Left ventricle myocardium superior (tissue), 1 donor: ENCODE results near the gene CDT1. TPM values are rescaled to one million over a fixed set of nuclear protein-coding genes. Genes with fewer than 3 reads are reported as not detected.
A peak's percentile ranks its signal among the peaks of the same experiment; 100 is the strongest.

Source experiments
- ATAC-seq: fragments of 200-7000 bp; cut with Tn5 transposase; one replicate; pipeline ENCODE4 v1.9.1; 2020; ENCODE audit warnings: mild to moderate bottlenecking, moderate library complexity
- DNase-seq: peaks from one replicate; pipeline ENCODE4 v3.0.0-alpha.2; 2020
- intact Hi-C: fragments of 100-400 bp; cut with micrococcal nuclease; formaldehyde crosslinking; loops from one replicate; pipeline ENCODE4 v1.11.0; 2022
- total RNA-seq: library from RNA; stranded (reverse); fragmentation: NEBNext Ultra II Directional; extraction: Animal tissue kit (Norgen Biotek cat#: 25700); gene quantifications from one replicate; pipeline ENCODE4 v1.2.1, GENCODE V29; 2021
- donor health status: DM: no; HTN: yes; CAD: no; lungs with severe emphysema.

The CDT1 gene
- total RNA-seq, 1 donor from 2014 or later, result 0.97 TPM

- no peak for ATAC-seq
- intact Hi-C loops, result no loop called here
- DNase-seq, result no peak
Measured at GRCh38 chr16:88798772-88799455, 4.7 kb upstream of the CDT1 start.

- ATAC-seq (no peak), DNase-seq (no peak)
- intact Hi-C loops, result no loop called here
Measured at GRCh38 chr16:88799569-88800276, 3.9 kb upstream of the CDT1 start.

DNA sequence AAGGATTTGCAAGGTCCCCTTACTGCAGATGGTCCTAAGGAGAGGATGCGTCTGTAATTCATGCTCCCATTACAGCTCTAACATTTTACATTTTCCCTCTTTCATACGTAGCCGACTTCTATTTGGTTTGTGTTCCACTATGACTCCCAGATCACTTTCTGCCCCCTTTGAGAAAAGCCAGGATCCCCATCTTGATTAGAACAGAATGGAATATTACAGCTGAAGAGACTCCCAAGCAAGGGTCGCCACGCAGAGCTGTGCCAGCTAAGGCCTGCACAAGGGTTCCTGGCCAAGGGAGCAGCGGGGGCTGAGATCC, 3.4 kb upstream of the CDT1 start:
- ATAC-seq (no peak), DNase-seq (no peak)
- intact Hi-C loops, result no loop called here

GRCh38 chr16:88804173-88804551, 573 bp downstream of the CDT1 start:
- DNase-seq (no peak), ATAC-seq (no peak)
- intact Hi-C loops, result no loop called here

DNA sequence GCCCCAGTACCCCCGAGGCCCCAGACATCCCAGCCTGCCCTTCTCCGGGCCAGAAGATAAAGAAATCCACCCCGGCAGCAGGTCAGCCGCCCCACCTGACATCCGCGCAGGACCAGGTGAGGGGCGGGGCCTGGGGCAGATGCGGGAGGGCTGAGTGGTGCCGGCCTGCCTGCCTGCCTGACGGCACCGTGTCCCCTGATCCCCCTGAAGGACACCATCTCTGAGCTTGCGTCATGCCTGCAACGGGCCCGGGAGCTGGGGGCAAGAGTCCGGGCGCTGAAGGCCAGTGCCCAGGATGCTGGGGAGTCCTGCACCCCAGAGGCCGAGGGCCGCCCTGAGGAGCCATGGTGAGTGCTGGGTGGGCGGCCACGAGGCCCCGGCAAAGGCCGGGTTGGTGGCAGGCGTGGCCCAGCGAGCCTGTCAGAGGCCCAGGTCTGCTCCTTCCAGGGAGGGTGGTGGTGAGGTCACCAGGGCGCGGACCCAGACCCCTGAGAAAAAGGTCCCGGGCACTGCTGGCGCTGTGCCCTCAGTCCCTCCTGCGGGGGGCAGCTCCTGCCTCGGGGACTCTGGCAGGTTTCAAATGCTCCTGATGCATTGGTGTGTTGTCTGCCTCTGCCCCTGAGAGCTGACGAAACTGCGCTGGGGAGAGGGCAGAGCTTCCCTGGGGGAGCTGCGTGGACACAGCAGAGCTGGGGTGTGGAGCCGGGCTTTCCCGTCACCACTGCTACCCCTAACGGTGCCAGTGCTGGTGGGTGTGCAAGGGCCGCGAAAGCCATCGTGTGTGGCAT, 1.2 kb downstream of the CDT1 start:
- intact Hi-C loops, result no loop called here
- no peak for DNase-seq
- ATAC-seq, result no peak

GRCh38 chr16:88805340-88805715, 1.7 kb downstream of the CDT1 start:
- DNase-seq, result no peak
- intact Hi-C loops, result no loop called here
- no peak for ATAC-seq

DNA sequence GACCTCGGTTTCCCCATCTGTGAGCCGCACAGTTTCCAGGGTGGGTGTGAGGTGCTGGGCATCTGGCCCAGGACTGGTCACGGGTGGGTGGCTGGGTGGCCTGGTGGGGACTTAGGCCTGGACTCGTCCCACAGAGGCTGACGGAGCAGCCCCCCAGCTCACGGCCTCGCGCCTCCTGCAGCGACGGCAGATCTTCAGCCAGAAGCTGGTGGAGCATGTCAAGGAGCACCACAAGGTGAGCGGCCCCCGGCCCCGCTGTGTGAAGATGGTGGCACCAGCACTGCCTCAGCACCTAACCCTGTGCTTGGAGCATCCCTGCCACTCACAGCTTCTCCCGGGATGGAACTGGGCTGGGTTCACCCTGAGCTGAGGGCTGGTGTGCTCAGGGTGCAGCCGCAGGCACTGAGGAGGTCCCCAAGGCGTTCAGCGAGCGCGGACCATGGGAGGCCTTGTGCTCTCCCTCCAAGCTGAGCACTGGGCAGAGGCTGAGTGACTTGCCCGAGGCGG, 2.4 kb downstream of the CDT1 start:
- no peak for ATAC-seq

DNA sequence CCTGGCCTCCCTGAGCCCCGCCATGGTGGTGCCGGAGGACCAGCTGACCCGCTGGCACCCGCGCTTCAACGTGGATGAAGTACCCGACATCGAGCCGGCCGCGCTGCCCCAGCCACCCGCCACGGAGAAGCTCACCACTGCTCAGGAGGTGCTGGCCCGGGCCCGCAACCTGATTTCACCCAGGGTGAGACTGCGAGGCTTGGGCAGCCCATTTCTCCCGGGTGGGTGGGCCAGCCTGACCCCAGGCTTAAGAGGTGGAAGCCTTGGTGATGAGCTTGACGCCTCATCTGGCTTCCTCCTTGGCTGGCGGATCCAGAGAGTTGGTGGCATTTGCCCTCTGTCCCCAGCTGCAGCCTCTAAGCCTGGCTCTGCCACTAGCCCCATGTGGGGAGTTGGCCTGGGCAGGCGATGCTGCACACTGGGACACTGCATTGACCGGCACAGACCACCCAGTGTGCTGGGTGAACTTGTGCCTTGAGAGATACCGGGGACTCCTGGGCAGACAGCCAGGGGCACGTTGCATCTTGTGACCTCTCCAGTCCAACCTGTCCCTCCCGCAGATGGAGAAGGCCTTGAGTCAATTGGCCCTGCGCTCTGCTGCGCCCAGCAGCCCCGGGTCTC, 3.0 kb downstream of the CDT1 start:
- intact Hi-C loops, result no loop called here
- ATAC-seq, result no peak
- DNase-seq, result no peak

More for the DNA sequence above, 2.4 kb downstream of the CDT1 start:
- DNase-seq, result no peak
- intact Hi-C loops, result no loop called here

DNA sequence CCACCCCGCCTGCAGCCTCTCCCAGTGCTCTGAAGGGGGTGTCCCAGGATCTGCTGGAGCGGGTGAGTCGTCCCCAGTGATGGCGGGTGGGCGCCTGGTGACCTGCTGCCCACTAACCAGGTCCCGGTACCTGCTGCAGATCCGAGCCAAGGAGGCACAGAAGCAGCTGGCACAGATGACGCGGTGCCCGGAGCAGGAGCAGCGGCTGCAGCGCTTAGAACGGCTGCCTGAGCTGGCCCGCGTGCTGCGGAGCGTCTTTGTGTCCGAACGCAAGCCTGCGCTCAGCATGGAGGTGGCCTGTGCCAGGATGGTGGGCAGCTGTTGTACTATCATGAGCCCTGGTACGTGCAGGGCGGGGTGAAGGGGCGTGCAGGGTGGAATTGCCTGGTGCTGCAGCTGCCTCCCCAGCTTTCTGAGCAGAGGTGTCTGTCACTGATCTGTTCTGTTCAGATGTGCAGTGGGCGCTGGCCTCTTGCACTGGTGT, 3.6 kb downstream of the CDT1 start:
- intact Hi-C loops, result no loop called here
- no peak for DNase-seq
- no peak for ATAC-seq

DNA sequence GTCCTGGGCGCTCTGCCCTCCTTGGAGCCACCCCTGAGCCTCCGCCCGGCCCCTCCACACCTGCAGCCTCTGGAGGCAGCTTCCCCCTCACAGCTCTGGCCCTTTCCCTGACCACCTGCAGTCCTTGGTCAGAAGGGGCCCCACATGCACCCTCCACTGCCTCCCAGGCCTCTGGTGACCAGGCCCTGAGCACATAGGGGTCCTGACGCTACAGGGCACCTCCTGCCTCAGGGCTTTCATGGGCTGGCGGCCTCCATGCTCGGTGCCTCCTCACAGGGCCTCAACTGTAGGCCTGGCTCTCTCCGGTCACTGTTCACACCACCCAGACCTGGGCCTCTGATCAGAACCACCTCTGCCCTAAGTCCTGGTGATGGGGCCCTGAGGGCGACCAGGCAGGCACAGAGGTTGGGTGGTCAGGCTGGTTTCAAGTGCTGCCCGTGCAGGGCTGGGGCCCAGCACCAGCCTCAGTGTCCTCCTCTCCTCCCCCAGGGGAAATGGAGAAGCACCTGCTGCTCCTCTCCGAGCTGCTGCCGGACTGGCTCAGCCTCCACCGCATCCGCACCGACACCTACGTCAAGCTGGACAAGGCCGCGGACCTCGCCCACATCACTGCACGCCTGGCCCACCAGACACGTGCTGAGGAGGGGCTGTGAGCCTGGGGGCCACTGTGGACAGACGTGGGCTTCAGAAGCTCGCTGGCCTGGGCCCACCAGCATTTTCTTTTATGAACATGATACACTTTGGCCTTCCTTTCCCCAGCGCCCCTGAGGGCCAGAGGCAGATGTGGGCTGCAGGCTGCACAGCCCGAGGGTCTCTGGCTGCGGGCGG, 4.3 kb downstream of the CDT1 start:
- intact Hi-C loops, result no loop called here
- no peak for DNase-seq
- no peak for ATAC-seq

GRCh38 chr16:88809068-88809675, 5.6 kb downstream of the CDT1 start:
- ATAC-seq (no peak), DNase-seq (no peak)
- intact Hi-C loops, result no loop called here

GRCh38 chr16:88809676-88810165, 6.1 kb downstream of the CDT1 start:
- intact Hi-C loops, result no loop called here
- DNase-seq (no peak), ATAC-seq (no peak)

GRCh38 chr16:88810166-88810911, 6.8 kb downstream of the CDT1 start:
- intact Hi-C loops, result no loop called here
- DNase-seq, result no peak
- no peak for ATAC-seq

- DNase-seq (peak; percentile 89), ATAC-seq (peak; percentile 75)
- intact Hi-C loops, result no loop called here
Measured at GRCh38 chr16:88810912-88811768, 7.6 kb downstream of the CDT1 start.

DNA sequence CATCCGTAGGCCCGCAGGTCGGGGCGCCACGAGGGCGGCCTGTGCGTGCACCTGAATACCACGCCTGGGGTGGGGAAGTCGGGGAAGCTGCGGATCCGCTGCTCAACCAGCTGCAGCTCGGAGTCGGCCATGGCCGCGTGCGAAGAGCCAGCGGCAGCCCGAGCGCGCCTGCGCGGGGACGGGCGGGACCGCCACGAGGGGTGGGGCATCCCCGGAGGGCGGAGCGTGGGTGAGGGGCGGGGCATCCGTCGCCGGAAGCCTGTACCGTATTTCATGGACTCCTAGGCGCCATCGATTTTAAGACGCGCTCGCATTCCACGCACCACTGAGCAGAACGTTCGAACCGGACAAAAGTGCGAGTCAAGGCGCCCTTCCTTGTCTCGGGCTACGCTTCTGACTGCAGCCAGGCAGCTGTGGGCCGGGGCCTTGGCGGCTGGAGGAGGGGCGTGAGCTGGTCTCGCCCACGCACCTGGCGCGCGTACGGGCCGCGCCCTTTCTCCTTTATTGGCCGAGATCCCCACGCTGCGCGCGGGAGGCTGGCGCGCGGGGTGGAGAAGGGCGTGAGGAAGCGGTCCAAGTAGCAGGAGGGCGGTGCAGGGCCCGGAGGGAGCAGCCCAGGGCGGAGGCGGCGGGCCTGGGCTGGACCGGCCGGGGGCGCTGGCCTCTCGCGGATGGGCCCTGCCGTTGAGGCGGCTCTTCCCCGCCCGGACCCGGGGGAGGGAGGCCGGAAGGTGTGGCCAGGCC, 8.4 kb downstream of the CDT1 start, which contains the start of gene APRT:
Gene APRT (minus strand): TSS at position 160 of the 744 bp plus-strand sequence. CDS start 29 bp downstream, at position 131.
- intact Hi-C loops, result no loop called here
- ATAC-seq, result peak; percentile 93
- peak; percentile 97 for DNase-seq
